Measurements from ENCODE around the gene PTP4A2. TPM values are rescaled to one million over a fixed set of nuclear protein-coding genes. Genes with fewer than 3 reads are reported as not detected.
A peak's percentile ranks its signal among the peaks of the same experiment; 100 is the strongest.

PTP4A2 gene
- 416 TPM for polyA plus RNA-seq (2013, experiment 1 of 2)
- polyA plus RNA-seq (2013, experiment 2 of 2) = 418 TPM

DNA sequence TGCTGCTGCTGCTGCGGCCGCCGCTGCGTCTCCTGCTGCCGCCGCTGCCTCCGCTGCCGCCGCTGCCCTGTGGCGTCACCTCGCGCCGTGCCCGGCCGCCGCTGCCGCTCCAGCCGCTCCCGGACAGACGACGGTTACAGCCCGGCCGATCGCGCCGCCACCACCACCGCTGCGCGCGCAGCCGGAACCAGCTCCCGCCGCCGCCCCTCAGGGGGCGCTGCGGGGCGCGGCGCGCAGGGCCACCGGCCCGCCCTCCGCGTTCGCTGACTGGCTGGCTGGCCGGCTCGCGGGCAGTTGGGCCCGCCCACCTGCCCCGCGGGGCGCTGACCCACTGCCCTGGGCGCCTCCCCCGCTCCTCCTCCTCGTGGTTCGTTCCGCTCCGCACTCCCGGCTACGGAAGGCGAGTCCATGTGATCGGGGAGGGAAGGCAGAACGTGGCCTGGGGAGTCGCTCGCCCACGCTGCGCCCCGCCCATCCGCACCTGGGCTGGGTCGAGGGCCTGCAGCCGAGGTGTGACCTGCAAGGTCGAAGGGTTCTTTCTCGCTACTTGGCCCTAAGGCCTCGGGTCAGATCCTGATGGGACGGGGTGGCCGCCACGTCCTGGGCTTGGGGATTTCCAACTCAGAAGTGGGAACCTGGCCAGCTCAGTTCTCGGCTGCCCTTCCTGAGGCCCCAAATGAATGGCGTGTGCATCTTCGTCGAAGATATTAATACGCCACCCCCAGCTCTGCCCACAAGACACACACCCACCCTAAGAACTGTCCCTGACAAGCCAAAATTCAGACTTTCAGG, at the start of gene PTP4A2:
Gene PTP4A2, minus strand, starts transcription at position 185 of the 792 bp plus-strand sequence. CDS start 19,303 bp downstream, outside the sequence.
- Histone ChIP-seq H4K5ac (ENCODE audit: low read length) (no peak within 1 kb of the TSS), H3K79me1 (ENCODE audit: low read length) (no peaks in the 10 kb centered on the region), H3K4me3 (ENCODE audit: low read length) (peak within 1 kb of the TSS; percentile 89), H2BK5ac (ENCODE audit: low read length) (peak within 1 kb of the TSS; percentile 86), H3K4me2 (ENCODE audit: low read length) (peak within 1 kb of the TSS; percentile 54), H2BK15ac (replicated peaks; ENCODE audit: low read depth) (no peak within 1 kb of the TSS), H4K8ac (ENCODE audit: low read depth, low read length) (peak within 1 kb of the TSS; percentile 90), H3K36me3 (ENCODE audit: control insufficient read depth, insufficient read depth, low read length) (no peaks in the 10 kb centered on the region), H3K27ac (ENCODE audit: low read depth, low read length) (peak within 1 kb of the TSS; percentile 93), H2BK120ac (ENCODE audit: low read depth, low read length) (peak within 1 kb of the TSS; percentile 69), H3K27me3 (ENCODE audit: insufficient read depth, low read length, poor library complexity) (no peaks in the 10 kb centered on the region), H3K9ac (ENCODE audit: low read length) (peak within 1 kb of the TSS; percentile 90), H2AK5ac (ENCODE audit: low read length) (peak within 1 kb of the TSS; percentile 83), H3K79me2 (ENCODE audit: control insufficient read depth, insufficient read depth, low read length) (peaks cover 42% of the 10 kb centered on the region), H3K4me1 (ENCODE audit: control insufficient read depth, low read depth, low read length) (peaks cover 13% of the 10 kb centered on the region), H3K18ac (ENCODE audit: low read length) (peak within 1 kb of the TSS; percentile 94), H3K4ac (ENCODE audit: low read depth, low read length) (peak within 1 kb of the TSS; percentile 81), H3K23ac (ENCODE audit: low read length) (peak within 1 kb of the TSS; percentile 95), H3K56ac (ENCODE audit: low read length) (peak within 1 kb of the TSS; percentile 100)
- peak; percentile 98 for DNase-seq
- WGBS (ENCODE audit: extremely low coverage, insufficient coverage, low lambda C conversion rate) = no CpG with 5 or more reads among the region's 82 CpGs

DNA sequence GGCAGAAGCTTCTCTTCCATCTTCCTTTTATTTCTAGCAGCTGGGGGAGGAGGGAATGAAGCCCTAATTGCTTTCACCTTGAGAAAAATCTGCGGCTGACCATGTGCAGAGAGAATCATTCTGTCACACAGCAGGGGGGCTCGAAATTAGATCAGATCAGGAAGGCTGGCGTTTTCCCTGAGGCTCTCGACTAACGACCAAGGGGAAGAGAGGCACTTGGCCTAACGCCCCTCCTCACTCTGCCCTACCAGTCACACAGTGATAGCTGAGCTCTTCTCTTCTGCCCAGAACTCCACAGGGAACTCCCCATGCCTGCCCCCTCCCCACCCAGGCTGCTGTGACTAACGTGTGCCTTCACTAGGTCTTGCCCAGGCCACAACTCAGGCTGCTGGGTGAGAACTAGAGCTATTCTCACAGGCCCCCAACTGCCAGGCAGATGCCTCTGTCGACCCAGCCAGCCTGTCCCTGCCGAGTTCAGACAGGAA, 49.0 kb upstream of the PTP4A2 start:
- Histone ChIP-seq H2BK120ac (ENCODE audit: low read depth, low read length) (no peak overlapping the region), H3K9ac (ENCODE audit: low read length) (no peak overlapping the region), H2AK5ac (ENCODE audit: low read length) (no peak overlapping the region), H3K27ac (ENCODE audit: low read depth, low read length) (no peak overlapping the region), H2BK5ac (ENCODE audit: low read length) (no peak overlapping the region), H3K4me2 (ENCODE audit: low read length) (no peak overlapping the region), H3K56ac (ENCODE audit: low read length) (peak overlapping the region; percentile 4), H3K18ac (ENCODE audit: low read length) (no peak overlapping the region), H3K23ac (ENCODE audit: low read length) (no peak overlapping the region), H3K79me2 (ENCODE audit: control insufficient read depth, insufficient read depth, low read length) (no peaks in the 10 kb centered on the region), H3K79me1 (ENCODE audit: low read length) (no peaks in the 10 kb centered on the region), H3K4me3 (ENCODE audit: low read length) (no peak overlapping the region), H4K5ac (ENCODE audit: low read length) (no peak overlapping the region), H3K36me3 (ENCODE audit: control insufficient read depth, insufficient read depth, low read length) (no peaks in the 10 kb centered on the region), H3K27me3 (ENCODE audit: insufficient read depth, low read length, poor library complexity) (no peaks in the 10 kb centered on the region), H2BK15ac (replicated peaks; ENCODE audit: low read depth) (no peak overlapping the region), H3K4me1 (ENCODE audit: control insufficient read depth, low read depth, low read length) (no peaks in the 10 kb centered on the region), H3K4ac (ENCODE audit: low read depth, low read length) (no peak overlapping the region), H4K8ac (ENCODE audit: low read depth, low read length) (no peak overlapping the region)
- WGBS (ENCODE audit: extremely low coverage, insufficient coverage, low lambda C conversion rate) = no CpG with 5 or more reads among the region's 9 CpGs
- peak; percentile 70 for DNase-seq

DNA sequence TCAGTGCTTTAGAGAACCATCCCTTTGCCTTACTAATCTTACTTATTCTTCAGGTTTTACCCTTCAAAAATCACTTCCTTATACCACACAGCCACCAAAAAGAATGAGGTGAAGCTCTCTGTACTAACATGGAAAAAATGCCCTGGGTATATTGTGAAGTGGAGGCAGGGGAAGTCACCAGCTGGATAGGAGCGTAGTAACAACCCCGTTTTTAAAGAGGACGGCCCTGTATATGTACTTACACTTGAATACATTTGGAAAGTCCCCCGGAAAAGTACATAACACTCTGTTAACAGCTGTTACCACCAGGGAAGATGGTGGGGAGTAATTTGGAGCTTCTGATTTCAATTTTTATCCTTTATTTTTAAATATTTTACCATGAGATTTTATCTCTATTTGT, 47.3 kb upstream of the PTP4A2 start:
- H2AK5ac ChIP-seq (ENCODE audit: low read length) = no peak overlapping the region
- no peak overlapping the region for H3K27ac ChIP-seq (ENCODE audit: low read depth, low read length)

DNA sequence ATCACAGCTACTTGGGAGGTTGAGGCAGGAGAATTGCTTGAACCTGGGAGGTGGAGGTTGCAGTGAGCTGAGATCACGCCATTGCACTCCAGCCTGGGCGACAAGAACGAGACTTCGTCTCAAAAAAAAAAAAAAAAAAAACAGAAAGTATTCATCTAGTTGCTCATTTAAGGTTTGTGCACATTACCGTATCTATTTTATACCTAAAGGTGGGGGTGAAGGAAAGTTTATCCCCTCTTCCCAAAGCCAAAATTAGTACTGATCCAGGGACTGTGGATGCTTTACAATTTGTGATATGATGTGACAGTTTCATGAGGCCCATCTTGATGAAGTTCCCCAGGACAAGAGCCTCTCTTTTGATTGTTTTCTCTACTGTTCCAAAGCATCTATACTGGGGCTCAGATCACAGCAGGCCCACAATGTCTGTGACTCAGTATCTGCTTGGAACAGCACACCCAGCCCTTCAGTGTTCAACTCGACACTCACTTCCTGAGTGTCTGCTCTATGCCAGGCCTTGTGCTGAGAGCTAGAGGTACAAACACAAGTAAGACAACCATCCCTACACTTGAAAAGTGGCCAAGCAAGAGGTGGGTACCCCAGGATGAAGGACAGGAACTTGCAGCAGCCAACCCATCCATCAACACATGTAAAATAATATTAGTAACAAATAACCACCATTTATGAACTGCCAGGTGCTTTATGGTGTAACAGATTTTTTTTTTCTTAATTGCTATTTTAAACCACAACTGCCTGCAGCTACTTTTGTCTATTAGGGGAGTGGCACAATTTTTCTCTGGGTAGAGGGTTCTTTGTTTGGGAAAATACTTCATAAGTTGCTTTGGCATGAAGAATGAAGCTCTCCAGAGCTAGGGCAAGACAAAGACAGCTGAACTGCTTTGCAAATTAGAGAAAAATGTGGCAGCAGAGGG, 46.5 kb upstream of the PTP4A2 start:
- H3K79me2 ChIP-seq (ENCODE audit: control insufficient read depth, insufficient read depth, low read length) = no peaks in the 10 kb centered on the region
- no peak overlapping the region for H3K4ac ChIP-seq (ENCODE audit: low read depth, low read length)
- H3K4me1 ChIP-seq (ENCODE audit: control insufficient read depth, low read depth, low read length) = no peaks in the 10 kb centered on the region
- no peaks in the 10 kb centered on the region for H3K27me3 ChIP-seq (ENCODE audit: insufficient read depth, low read length, poor library complexity)
- no peak overlapping the region for H3K4me2 ChIP-seq (ENCODE audit: low read length)
- H2BK15ac ChIP-seq (replicated peaks; ENCODE audit: low read depth) = no peak overlapping the region
- no peak overlapping the region for H4K5ac ChIP-seq (ENCODE audit: low read length)
- no peaks in the 10 kb centered on the region for H3K36me3 ChIP-seq (ENCODE audit: control insufficient read depth, insufficient read depth, low read length)
- H3K9ac ChIP-seq (ENCODE audit: low read length) = no peak overlapping the region
- no peak overlapping the region for H3K18ac ChIP-seq (ENCODE audit: low read length)
- H3K79me1 ChIP-seq (ENCODE audit: low read length) = no peaks in the 10 kb centered on the region
- H3K56ac ChIP-seq (ENCODE audit: low read length) = no peak overlapping the region
- no peak overlapping the region for H3K27ac ChIP-seq (ENCODE audit: low read depth, low read length)
- no peak overlapping the region for H2BK120ac ChIP-seq (ENCODE audit: low read depth, low read length)
- H4K8ac ChIP-seq (ENCODE audit: low read depth, low read length) = no peak overlapping the region
- no peak overlapping the region for H2AK5ac ChIP-seq (ENCODE audit: low read length)
- WGBS (ENCODE audit: extremely low coverage, insufficient coverage, low lambda C conversion rate) = no CpG with 5 or more reads among the region's 6 CpGs
- no peak overlapping the region for H3K23ac ChIP-seq (ENCODE audit: low read length)
- DNase-seq = no peak
- H3K4me3 ChIP-seq (ENCODE audit: low read length) = no peak overlapping the region
- no peak overlapping the region for H2BK5ac ChIP-seq (ENCODE audit: low read length)

More for the DNA sequence above, 47.3 kb upstream of the PTP4A2 start:
- no peak overlapping the region for H4K5ac ChIP-seq (ENCODE audit: low read length)
- H3K18ac ChIP-seq (ENCODE audit: low read length) = no peak overlapping the region
- H2BK15ac ChIP-seq (replicated peaks; ENCODE audit: low read depth) = no peak overlapping the region
- no peaks in the 10 kb centered on the region for H3K36me3 ChIP-seq (ENCODE audit: control insufficient read depth, insufficient read depth, low read length)
- DNase-seq = no peak
- no peak overlapping the region for H3K23ac ChIP-seq (ENCODE audit: low read length)
- H3K79me1 ChIP-seq (ENCODE audit: low read length) = no peaks in the 10 kb centered on the region
- H3K4me3 ChIP-seq (ENCODE audit: low read length) = no peak overlapping the region
- no peak overlapping the region for H3K4ac ChIP-seq (ENCODE audit: low read depth, low read length)
- no peaks in the 10 kb centered on the region for H3K27me3 ChIP-seq (ENCODE audit: insufficient read depth, low read length, poor library complexity)
- H2BK5ac ChIP-seq (ENCODE audit: low read length) = no peak overlapping the region
- no peaks in the 10 kb centered on the region for H3K4me1 ChIP-seq (ENCODE audit: control insufficient read depth, low read depth, low read length)
- no peak overlapping the region for H2BK120ac ChIP-seq (ENCODE audit: low read depth, low read length)
- no peak overlapping the region for H3K56ac ChIP-seq (ENCODE audit: low read length)
- H3K9ac ChIP-seq (ENCODE audit: low read length) = no peak overlapping the region
- no CpG with 5 or more reads among the region's 4 CpGs for WGBS (ENCODE audit: extremely low coverage, insufficient coverage, low lambda C conversion rate)
- H3K4me2 ChIP-seq (ENCODE audit: low read length) = no peak overlapping the region
- no peaks in the 10 kb centered on the region for H3K79me2 ChIP-seq (ENCODE audit: control insufficient read depth, insufficient read depth, low read length)
- H4K8ac ChIP-seq (ENCODE audit: low read depth, low read length) = no peak overlapping the region

DNA sequence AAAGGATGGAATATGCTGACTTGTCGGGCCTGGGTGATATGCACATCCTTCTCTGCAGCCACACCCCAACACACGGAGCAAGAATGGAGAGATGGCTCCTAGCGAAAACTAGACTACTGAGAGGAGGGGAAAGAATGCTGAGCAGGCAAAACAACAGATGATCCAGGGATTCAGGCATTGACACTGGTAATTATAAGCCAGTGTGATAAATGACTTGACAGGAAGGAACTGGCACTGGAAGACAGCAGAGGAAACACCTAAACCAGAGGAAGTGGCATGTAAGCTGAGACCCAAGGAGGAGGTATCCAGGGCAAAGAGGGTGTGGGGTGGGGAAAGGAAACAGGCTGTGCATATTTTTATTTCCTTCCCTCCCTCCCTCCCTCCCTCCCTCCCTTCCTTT, 43.8 kb upstream of the PTP4A2 start:
- H3K4me3 ChIP-seq (ENCODE audit: low read length) = no peak overlapping the region
- H2BK120ac ChIP-seq (ENCODE audit: low read depth, low read length) = no peak overlapping the region
- no peak overlapping the region for H3K9ac ChIP-seq (ENCODE audit: low read length)
- no peaks in the 10 kb centered on the region for H3K79me1 ChIP-seq (ENCODE audit: low read length)
- no peak overlapping the region for H4K5ac ChIP-seq (ENCODE audit: low read length)
- WGBS (ENCODE audit: extremely low coverage, insufficient coverage, low lambda C conversion rate) = no CpG with 5 or more reads among the region's 3 CpGs
- H3K4me1 ChIP-seq (ENCODE audit: control insufficient read depth, low read depth, low read length) = no peaks in the 10 kb centered on the region
- no peak overlapping the region for H3K23ac ChIP-seq (ENCODE audit: low read length)
- H2AK5ac ChIP-seq (ENCODE audit: low read length) = no peak overlapping the region
- H3K4ac ChIP-seq (ENCODE audit: low read depth, low read length) = no peak overlapping the region
- H3K36me3 ChIP-seq (ENCODE audit: control insufficient read depth, insufficient read depth, low read length) = no peaks in the 10 kb centered on the region
- DNase-seq = no peak
- no peak overlapping the region for H3K4me2 ChIP-seq (ENCODE audit: low read length)
- H3K56ac ChIP-seq (ENCODE audit: low read length) = no peak overlapping the region
- H2BK15ac ChIP-seq (replicated peaks; ENCODE audit: low read depth) = no peak overlapping the region
- no peak overlapping the region for H2BK5ac ChIP-seq (ENCODE audit: low read length)
- no peak overlapping the region for H4K8ac ChIP-seq (ENCODE audit: low read depth, low read length)
- H3K18ac ChIP-seq (ENCODE audit: low read length) = no peak overlapping the region
- no peaks in the 10 kb centered on the region for H3K79me2 ChIP-seq (ENCODE audit: control insufficient read depth, insufficient read depth, low read length)
- no peaks in the 10 kb centered on the region for H3K27me3 ChIP-seq (ENCODE audit: insufficient read depth, low read length, poor library complexity)
- no peak overlapping the region for H3K27ac ChIP-seq (ENCODE audit: low read depth, low read length)

All from mesendoderm (in vitro differentiated cells).